Adrenal gland (tissue), 5 donors: ENCODE measurements around the gene CLCN7.

ENCODE experiments used
- CTCF ChIP-seq, 6 experiments: fragments of 450-650 bp in 4 of 6; fragments of 200-600 bp in 2 of 6; sonication (generic) in 1 of 6; IDR thresholded peaks; 1 replicate in 5 of 6; 2 replicates in 1 of 6; pipeline versions ENCODE4 v1.5.1 to v1.8.0; 2016 to 2021; ENCODE audit warnings: antibody characterized with exemption in 6 of 6, mild to moderate bottlenecking in 2 of 6, moderate library complexity in 1 of 6
- POLR2A ChIP-seq, 2 donors: fragments of 450-650 bp; IDR thresholded peaks; one replicate each; pipeline ENCODE4 v1.6.1; 2017; ENCODE audit warnings: antibody characterized with exemption in 2 of 2, mild to moderate bottlenecking in 2 of 2, moderate library complexity in 1 of 2
- donor health status: DM: no; HTN: no; CAD: no.

DNA sequence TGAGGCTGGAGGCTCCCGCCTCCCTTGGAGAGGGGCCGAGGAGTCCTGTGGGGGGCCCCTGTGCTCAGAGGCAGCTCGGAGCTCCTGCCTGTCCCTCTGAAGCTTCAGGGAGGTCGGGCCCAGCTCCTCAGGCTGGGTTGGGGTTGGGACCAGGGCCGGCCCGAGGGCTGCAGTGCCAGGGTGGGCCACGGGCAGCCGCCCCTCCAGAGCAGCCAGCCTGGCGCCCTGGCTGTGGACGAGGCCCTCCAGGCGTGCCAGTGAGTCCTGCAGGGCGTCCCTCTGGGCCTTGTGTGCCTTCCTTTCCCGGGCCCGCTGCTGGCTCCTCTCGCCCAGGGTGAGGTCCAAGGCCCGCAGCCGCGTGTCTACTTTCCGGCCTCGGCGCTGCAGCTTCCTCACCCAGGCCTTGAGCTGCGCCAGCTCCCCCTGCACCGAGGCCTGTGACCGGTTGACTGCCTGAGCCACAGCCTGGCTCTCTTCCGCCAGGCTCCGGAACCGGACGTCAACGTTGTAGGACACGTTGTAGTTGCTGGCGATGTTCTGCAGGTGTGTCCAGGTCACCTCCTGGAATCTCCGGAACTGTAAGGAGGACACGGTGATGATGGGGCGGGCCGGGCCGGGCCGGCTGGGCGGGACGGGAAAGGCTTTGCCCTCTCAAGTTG is 12.7 kb upstream of the CLCN7 start:
- TF ChIP-seq CTCF (IDR thresholded peaks at IDR 0.05) (no peak), POLR2A (IDR thresholded peaks at IDR 0.05) (no peak)
